Mesothelial cell of epicardium (in vitro differentiated cells): ENCODE results near the gene POLDIP3. TPM values are rescaled to one million over a fixed set of nuclear protein-coding genes. Genes with fewer than 3 reads are reported as not detected.
"Not testable (repeated sequence)": the region's sequence is repeated elsewhere in the genome, so short reads cannot be mapped to it uniquely, and the experiment has no call there.

Source experiments
- DNase-seq, 2 experiments: peaks; one replicate each; pipeline ENCODE4 v3.0.0; 2021; ENCODE audit warnings: low spot score in 2 of 2; ENCODE audit not compliant: unreplicated experiment in 2 of 2
- H3K27ac Mint-ChIP-seq: 2 replicates; pipeline ENCODE4 v1.8.0; 2021; ENCODE audit warnings: mixed read lengths
- H3K27me3 Mint-ChIP-seq: 2 replicates; pipeline ENCODE4 v1.8.0; 2021; ENCODE audit warnings: low read depth, mixed read lengths
- H3K36me3 Mint-ChIP-seq: 2 replicates; pipeline ENCODE4 v1.8.0; 2021; ENCODE audit warnings: mixed read lengths
- H3K4me1 Mint-ChIP-seq: 2 replicates; pipeline ENCODE4 v1.8.0; 2021; ENCODE audit warnings: mixed read lengths
- H3K4me3 Mint-ChIP-seq: 2 replicates; pipeline ENCODE4 v1.8.0; 2021; ENCODE audit warnings: mild to moderate bottlenecking, moderate library complexity, mixed read lengths
- H3K9me3 Mint-ChIP-seq: 2 replicates; pipeline ENCODE4 v1.8.0; 2021; ENCODE audit warnings: mixed read lengths
- total RNA-seq: library from RNA; stranded (reverse); gene quantifications from 3 replicates; pipeline ENCODE4 v1.2.1, GENCODE V29; 2021
- TF ChIP-seq, protein P1 (sequence below): fragments of 200-600 bp; sonication (generic); IDR thresholded peaks from one replicate; pipeline ENCODE4 v1.5.0; 2021; ENCODE audit warnings: antibody characterized with exemption; ENCODE audit not compliant: unreplicated experiment

POLDIP3 gene
- total RNA-seq, 1 donor from 2014 or later: 87.2 TPM

DNA sequence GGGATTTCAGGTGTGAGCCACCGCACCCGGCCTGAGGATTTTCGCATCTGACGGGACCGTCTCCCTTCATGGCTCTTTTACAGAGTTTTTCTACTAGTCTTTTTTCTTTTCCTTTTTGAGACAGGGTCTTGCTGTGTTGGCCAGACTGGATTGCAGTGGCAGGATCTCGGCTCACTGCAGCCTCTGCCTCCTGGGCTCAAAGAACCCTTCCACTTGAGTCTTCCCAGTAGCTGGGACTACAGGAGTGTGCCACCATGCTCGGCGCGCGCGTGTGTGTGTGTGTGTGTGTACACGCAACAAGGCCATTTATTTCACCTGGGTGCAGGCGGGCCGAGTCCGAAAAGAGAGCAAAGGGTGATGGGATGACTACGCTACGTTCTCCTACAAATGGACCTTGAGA, 50.0 kb downstream of the POLDIP3 start:
- DNase-seq: no peak
- Mint-ChIP-seq H3K4me1 (peaks cover 17% of the 10 kb centered on the region), H3K27me3 (no peaks in the 10 kb centered on the region), H3K36me3 (peaks cover 7% of the 10 kb centered on the region), H3K4me3 (no peak overlapping the region), H3K9me3 (no peaks in the 10 kb centered on the region), H3K27ac (no peak overlapping the region)
- TF ChIP-seq, protein P1, sequence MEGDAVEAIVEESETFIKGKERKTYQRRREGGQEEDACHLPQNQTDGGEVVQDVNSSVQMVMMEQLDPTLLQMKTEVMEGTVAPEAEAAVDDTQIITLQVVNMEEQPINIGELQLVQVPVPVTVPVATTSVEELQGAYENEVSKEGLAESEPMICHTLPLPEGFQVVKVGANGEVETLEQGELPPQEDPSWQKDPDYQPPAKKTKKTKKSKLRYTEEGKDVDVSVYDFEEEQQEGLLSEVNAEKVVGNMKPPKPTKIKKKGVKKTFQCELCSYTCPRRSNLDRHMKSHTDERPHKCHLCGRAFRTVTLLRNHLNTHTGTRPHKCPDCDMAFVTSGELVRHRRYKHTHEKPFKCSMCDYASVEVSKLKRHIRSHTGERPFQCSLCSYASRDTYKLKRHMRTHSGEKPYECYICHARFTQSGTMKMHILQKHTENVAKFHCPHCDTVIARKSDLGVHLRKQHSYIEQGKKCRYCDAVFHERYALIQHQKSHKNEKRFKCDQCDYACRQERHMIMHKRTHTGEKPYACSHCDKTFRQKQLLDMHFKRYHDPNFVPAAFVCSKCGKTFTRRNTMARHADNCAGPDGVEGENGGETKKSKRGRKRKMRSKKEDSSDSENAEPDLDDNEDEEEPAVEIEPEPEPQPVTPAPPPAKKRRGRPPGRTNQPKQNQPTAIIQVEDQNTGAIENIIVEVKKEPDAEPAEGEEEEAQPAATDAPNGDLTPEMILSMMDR: no peak

DNA sequence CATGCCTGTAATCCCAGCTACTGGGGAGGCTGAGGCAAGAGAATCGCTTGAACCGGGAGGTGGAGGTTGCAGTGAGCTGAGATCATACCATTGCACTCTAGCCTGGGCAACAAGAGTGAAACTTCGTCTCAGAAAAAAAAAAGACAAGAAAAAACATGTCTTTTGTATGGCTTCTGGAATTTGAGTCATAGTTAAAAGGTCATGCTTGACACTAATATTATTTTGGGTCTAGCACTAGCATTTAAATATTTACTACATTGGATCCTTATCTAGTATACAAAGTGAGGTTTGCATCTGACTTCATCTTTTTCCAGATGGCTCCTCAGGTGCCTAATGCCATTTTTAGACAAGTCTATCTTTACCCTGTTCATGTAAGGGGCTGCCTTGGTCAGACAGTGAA, 50.7 kb downstream of the POLDIP3 start:
- H3K27ac Mint-ChIP-seq, DNase-seq, H3K4me3 Mint-ChIP-seq, H3K9me3 Mint-ChIP-seq, H3K36me3 Mint-ChIP-seq, H3K27me3 Mint-ChIP-seq: not testable (repeated sequence)
- H3K4me1 Mint-ChIP-seq: peaks cover 17% of the 10 kb centered on the region

DNA sequence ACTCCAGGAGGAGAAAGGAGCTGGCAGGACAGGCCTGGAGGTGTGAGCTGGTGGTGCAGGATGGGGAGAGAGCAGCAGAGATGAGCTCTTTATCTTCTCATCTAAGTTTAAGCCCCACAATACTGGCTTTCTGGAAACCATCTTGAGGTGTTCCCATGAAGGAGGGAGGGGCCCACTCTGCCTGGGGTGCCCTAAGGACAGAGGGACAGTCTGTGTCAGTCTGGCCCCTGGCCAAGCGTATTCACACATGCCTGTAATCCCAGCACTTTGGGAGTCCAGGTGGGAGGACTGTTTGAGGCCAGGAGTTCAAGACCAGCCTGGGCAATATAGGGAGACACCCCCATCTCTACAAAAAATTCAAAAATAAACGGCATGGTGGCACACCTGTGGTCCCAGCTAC, 52.0 kb downstream of the POLDIP3 start:
- no peak overlapping the region for H3K4me3 Mint-ChIP-seq
- peak overlapping the region; percentile 57 for H3K27ac Mint-ChIP-seq

DNA sequence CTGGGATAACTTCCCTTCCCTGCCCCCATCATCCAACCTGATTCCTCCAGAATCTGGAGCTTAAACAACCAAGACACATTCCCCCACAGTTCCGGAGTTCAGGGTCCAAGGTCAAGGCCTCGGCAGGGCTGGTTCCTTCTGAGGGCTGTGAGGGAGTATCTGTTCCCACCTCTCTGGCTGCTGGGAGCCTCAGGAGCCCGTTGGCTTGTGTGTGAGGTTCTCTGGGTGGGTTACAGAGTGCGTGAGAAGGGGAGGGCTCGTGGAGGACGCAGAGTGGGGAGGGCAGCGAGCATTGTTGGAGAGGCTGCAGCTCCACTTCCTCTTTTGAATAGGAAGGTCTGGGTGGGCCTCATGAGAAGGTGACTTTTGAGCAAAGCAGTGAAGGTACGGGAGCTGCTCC, 52.4 kb downstream of the POLDIP3 start:
- no peak overlapping the region for H3K4me3 Mint-ChIP-seq

More for the DNA sequence above, 52.0 kb downstream of the POLDIP3 start:
- Mint-ChIP-seq H3K27me3 (no peaks in the 10 kb centered on the region), H3K36me3 (peaks cover 7% of the 10 kb centered on the region), H3K4me1 (peaks cover 17% of the 10 kb centered on the region), H3K9me3 (no peaks in the 10 kb centered on the region)
- TF ChIP-seq, protein P1: no peak
- no peak for DNase-seq

DNA sequence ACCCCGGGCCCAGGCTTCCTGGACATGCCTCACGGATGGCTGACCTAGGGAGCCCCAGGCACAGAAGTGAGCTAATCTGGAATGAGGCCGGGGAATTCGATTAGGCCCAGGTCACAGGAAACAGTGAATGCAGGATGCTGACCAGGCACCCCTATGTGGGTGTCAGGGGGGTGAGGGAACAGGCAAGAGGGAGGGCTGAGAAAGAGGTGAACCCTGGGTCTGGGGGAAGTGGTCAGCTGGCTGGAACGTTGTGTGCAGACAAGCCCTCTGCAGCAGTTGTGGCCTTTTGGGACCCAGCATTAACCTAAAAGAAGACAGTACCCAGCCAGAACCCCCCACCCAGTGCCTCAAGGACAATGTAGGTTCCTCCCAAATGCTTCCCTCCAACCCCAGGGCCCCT, 52.8 kb downstream of the POLDIP3 start:
- Mint-ChIP-seq H3K27me3 (no peaks in the 10 kb centered on the region), H3K4me3 (no peak overlapping the region), H3K36me3 (peaks cover 7% of the 10 kb centered on the region), H3K27ac (no peak overlapping the region), H3K9me3 (no peaks in the 10 kb centered on the region), H3K4me1 (peaks cover 17% of the 10 kb centered on the region)
- DNase-seq: no peak
- TF ChIP-seq, protein P1: no peak

More for the DNA sequence above, 52.4 kb downstream of the POLDIP3 start:
- TF ChIP-seq, protein P1: no peak
- peak overlapping the region; percentile 57 for H3K27ac Mint-ChIP-seq
- H3K36me3 Mint-ChIP-seq: peaks cover 7% of the 10 kb centered on the region
- DNase-seq: no peak
- no peaks in the 10 kb centered on the region for H3K27me3 Mint-ChIP-seq
- no peaks in the 10 kb centered on the region for H3K9me3 Mint-ChIP-seq
- peaks cover 17% of the 10 kb centered on the region for H3K4me1 Mint-ChIP-seq

DNA sequence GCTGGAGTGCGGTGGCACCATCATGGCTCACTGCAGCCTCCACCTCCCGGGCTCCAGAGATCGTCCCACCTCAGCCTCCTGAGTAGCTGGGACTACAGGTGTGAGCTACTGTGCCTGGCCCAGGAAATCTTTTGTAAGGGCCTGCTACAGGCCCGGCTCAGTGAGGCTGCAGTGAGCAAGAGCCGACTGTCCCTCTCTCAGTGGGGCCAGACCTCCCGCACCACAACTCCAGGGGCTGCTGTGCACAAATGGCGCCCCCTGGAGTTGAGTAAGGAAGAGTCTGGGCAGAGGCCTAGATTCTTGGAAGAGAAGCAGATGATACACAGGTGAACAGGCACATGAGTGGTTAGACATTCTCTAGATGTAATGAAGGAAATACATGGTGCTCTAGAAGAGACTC, 53.9 kb downstream of the POLDIP3 start:
- peaks cover 7% of the 10 kb centered on the region for H3K36me3 Mint-ChIP-seq
- H3K9me3 Mint-ChIP-seq: no peaks in the 10 kb centered on the region
- TF ChIP-seq, protein P1: no peak
- peaks cover 17% of the 10 kb centered on the region for H3K4me1 Mint-ChIP-seq
- no peak overlapping the region for H3K27ac Mint-ChIP-seq
- no peaks in the 10 kb centered on the region for H3K27me3 Mint-ChIP-seq
- no peak overlapping the region for H3K4me3 Mint-ChIP-seq
- no peak for DNase-seq
